ENCODE measurements around the gene PIM2.

DNA sequence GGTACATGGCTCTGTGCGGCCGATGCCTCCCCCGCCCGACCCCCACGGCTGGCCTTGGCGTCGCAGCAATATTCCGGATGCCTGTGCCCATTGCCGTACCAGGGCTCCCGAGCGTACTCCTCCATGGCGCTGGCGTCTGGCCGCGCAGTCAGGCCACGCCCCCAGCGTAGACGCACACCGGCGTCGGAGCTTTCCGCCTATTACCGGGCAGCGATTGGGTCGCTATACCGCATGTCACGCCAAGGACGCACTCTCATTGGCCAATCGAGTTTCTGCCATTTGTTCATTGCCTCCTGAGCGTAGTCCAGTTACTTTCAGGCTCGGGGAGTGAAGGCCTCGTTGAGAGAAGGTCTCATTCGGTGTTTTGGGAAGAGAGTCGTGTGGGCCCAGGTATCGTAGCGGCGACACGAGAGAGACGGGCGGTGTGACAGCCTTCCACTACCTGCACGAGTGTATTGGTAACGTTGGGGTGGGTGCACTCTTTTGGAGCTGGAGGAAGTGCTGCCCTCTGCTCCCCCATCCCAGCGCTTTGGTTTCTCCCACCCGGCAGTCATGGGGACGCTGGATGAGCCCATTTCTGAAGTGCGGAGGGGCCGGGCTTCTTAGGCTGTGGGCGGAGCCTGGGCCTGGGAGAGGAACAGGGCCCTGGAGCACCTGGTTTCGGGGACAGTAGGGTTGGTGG is 21.1 kb downstream of the PIM2 start, which contains the start of the genes PQBP1 and TIMM17B:
- TF ChIP-seq, protein P1, sequence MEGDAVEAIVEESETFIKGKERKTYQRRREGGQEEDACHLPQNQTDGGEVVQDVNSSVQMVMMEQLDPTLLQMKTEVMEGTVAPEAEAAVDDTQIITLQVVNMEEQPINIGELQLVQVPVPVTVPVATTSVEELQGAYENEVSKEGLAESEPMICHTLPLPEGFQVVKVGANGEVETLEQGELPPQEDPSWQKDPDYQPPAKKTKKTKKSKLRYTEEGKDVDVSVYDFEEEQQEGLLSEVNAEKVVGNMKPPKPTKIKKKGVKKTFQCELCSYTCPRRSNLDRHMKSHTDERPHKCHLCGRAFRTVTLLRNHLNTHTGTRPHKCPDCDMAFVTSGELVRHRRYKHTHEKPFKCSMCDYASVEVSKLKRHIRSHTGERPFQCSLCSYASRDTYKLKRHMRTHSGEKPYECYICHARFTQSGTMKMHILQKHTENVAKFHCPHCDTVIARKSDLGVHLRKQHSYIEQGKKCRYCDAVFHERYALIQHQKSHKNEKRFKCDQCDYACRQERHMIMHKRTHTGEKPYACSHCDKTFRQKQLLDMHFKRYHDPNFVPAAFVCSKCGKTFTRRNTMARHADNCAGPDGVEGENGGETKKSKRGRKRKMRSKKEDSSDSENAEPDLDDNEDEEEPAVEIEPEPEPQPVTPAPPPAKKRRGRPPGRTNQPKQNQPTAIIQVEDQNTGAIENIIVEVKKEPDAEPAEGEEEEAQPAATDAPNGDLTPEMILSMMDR (IDR thresholded peaks at IDR 0.05) = no peak
- TF ChIP-seq POLR2AphosphoS5 (IDR thresholded peaks at IDR 0.05) = peak; percentile 67

All from gastroesophageal sphincter (tissue), 3 donors.